Heart left ventricle (tissue), 13 donors: Measurements from ENCODE around the gene SLC66A2.

ENCODE experiments used
- CTCF ChIP-seq, 12 donors: fragments of 200-600 bp; sonication (generic) in 4 of 12; IDR thresholded peaks; one replicate each; pipeline versions ENCODE4 v1.5.0 to v1.8.0; 2018 to 2022; ENCODE audit warnings: antibody characterized with exemption in 12 of 12, mild to moderate bottlenecking in 5 of 12
- POLR2A ChIP-seq, 2 donors: fragments of 450-650 bp; IDR thresholded peaks; one replicate each; pipeline ENCODE4 v1.6.1; 2017; ENCODE audit warnings: antibody characterized with exemption in 2 of 2, mild to moderate bottlenecking in 2 of 2, moderate library complexity in 2 of 2
- donor health status: ischemic (EF 13 %, LVEDD 7.1; RV severe dilation, severe dysfunction).
- donor health status: DM: no; HTN: yes; CAD: no.
- donor health status: DM: no; HTN: no; CAD: no.
- donor health status: ischemic (EF 25% LVEDD 6.9; RV normal size, moderate dysfunction).
- donor health status: ischemic (EF 25% LVEDD 5.7; RV mildly dilated, moderate dysfunction).
- donor health status: ischemic (EF 35%, LVEDD 5.7; RV mildly dilated, moderate dysfunction).
- donor health status: nonischemic (EF 11% LVEDD 7.7; RV severe dilation, severe dysfunction).
- donor health status: DM: yes; HTN: yes; CAD: no.
- donor health status: PGD.
- donor health status: ischemic (EF 29% LVEDD 5.4; RV normal size, mild dysfunction).
- donor health status: nonischemic (EF 23%, LVEDD 6.1; RV moderate dilation, normal function).

- no peak for TF ChIP-seq CTCF (IDR thresholded peaks at IDR 0.05)
- no peak for TF ChIP-seq POLR2A (IDR thresholded peaks at IDR 0.05)
These were observed 69.8 kb downstream of the SLC66A2 start for GRCh38 chr18:79881695-79882094.
